ENCODE data around the gene NLK.
A peak's percentile ranks its signal among the peaks of the same experiment; 100 is the strongest.

Gene NLK

DNA sequence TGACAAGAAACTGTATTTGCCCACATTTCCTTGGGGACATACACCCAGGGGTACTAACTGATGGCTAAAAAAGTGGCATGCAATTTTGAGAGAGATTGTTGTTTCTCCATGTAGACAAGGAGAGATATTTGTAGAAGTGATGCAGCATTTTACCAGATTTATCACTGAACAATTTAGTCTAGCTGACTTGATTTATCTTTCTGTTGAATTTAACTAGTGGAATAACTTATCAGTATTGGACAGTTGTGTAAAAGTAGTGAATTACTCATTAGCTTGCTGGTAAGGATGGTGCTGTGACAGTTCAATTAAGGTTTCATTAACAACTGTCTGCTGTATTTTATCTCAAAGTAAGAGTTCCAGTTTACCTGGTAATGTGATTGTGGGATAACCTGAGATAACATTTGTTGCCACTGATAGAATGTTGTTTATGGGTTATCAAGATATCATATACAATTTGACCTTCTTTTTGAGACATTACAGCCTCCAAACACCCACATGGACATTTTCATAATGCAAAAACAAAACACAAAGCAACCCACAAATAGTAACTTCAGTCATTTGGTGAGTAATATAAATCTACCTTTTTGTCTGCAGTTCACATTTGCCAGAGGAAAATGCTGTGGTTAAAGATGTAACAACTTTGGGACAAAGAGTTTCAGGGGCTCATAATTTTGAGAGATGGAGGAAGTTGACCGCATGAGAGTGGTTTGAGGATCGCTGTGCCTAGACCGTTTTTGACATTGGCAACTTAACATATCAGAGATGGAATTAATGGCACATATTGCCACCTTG, 3.8 kb downstream of the NLK start:
- DNase-seq (ENCODE audit: low spot score), result no peak
- TF ChIP-seq, protein P1, sequence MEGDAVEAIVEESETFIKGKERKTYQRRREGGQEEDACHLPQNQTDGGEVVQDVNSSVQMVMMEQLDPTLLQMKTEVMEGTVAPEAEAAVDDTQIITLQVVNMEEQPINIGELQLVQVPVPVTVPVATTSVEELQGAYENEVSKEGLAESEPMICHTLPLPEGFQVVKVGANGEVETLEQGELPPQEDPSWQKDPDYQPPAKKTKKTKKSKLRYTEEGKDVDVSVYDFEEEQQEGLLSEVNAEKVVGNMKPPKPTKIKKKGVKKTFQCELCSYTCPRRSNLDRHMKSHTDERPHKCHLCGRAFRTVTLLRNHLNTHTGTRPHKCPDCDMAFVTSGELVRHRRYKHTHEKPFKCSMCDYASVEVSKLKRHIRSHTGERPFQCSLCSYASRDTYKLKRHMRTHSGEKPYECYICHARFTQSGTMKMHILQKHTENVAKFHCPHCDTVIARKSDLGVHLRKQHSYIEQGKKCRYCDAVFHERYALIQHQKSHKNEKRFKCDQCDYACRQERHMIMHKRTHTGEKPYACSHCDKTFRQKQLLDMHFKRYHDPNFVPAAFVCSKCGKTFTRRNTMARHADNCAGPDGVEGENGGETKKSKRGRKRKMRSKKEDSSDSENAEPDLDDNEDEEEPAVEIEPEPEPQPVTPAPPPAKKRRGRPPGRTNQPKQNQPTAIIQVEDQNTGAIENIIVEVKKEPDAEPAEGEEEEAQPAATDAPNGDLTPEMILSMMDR (IDR thresholded peaks at IDR 0.05; ENCODE audit: extremely low read depth, missing control alignments), result no peak

DNA sequence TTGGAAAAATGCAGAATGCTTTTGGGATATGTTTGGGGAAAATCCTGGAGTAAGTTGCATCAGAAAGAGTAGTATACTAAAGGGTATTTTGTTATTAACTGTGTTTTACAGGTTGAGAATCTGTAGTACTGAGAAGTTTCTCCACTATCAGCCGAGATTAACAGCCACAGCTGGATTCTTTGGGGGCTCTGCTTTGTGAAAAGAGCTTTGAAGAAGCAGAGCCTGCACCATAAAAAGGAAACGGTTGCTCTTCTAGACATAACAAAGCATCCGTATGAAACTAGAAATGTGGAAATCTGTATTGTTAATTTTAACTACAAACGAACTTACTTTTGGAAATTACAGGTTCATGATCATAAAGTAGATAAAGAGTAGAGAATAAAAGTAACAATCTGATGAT, 5.3 kb downstream of the NLK start:
- DNase-seq (ENCODE audit: low spot score), result no peak
- TF ChIP-seq, protein P1 (IDR thresholded peaks at IDR 0.05; ENCODE audit: extremely low read depth, missing control alignments), result no peak

DNA sequence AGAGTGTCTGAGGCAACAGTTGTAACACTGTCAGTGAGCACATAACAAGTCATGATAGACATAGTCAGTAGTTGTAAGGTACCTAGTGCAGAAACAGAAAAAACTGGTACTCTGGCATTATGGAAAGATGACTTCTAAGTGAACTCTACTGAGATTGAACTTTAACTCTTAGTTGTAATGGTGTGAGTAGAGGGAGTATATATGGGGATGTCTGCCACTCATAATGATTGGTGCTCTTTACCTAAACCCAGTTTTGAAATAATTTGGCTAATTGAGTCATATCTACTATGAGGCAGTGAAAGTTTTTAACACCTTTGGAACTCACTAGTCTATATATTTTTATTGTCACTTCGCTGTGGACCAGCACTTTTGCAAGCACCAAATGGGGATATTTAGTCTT, 6.6 kb downstream of the NLK start:
- no peak for DNase-seq (ENCODE audit: low spot score)
- TF ChIP-seq, protein P1 (IDR thresholded peaks at IDR 0.05; ENCODE audit: extremely low read depth, missing control alignments), result no peak

DNA sequence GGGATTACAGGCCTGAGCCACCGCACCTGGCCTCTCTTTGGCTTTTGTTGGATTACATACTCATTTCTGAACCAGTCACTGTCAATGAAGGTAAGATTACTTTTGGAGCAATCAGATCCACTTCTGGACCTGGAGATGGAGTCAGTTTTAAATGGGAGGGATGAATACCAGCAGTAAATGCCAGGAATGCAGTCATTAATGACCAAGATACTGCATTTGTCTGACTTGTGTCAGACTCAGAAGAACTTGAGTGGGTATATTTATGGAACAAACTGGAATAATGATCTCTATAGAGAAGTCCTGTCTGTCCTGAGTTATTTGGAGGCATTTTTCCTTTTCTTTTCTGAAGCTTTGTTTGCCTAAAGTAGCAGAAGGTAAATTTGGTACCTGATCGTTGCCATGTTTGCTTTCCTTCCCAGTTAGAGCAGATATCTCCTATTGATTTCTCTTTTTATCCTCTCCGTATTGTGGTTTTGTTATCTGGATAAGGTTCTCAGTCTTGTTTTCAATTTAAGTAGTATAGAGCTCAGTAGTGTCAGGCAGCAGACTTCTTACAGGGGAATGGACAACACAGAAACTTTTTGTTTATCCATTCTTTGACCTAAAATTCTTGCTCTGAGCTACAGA, 10.7 kb downstream of the NLK start:
- no peak for DNase-seq (ENCODE audit: low spot score)
- TF ChIP-seq, protein P1 (IDR thresholded peaks at IDR 0.05; ENCODE audit: extremely low read depth, missing control alignments), result no peak

DNA sequence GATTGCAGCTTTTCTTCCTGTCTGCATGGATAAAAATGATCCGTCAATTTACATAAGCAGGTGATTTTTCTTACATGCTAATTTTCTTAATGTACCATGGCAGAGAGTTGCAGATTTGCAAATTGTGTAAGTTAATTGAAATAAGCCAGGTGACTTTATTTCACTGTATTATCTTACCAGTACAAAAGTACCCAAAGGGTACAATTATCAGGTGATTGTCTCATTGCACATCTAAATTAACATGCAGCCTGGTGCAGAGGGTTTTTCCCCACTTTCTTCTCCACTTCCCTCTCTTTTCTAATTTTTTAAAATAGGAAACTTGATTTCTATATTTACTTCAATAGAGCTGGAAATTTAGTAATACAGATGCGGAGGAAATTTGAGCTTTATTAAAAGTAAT, 11.2 kb downstream of the NLK start:
- TF ChIP-seq, protein P1 (IDR thresholded peaks at IDR 0.05; ENCODE audit: extremely low read depth, missing control alignments), result no peak
- no peak for DNase-seq (ENCODE audit: low spot score)

DNA sequence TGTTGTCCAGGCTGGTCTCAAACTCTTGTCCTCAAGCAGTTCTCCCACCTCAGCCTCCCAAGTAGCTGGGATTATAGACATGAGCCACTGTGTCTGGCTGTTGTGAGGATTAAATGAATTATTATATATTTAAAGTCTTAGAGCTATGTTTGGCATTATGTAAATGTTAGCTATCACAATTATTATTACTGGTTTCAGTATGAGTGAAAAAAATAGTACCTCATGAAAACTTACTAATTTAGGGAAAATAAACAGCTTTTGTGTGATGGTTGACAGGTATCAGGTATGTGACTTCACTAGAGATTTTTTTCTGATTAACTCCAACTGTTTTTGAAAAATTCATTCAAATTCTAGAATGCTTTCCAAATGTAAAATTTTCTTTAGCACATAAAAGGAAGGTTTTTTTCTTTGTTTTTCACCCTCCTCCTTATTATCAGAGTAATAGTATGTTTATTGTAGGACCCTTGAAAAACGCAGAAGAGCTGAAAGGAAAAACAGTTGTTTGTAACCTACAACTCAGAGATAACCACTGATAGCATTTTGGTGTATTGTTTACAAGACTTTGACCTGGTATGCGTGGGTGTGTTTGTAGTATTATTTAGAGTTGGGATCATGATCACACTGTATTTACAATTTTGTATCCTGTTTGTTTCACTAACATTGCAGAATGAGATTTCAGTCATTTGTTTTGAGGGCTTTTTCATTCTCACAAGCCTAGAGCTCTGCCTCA, 13.2 kb downstream of the NLK start:
- TF ChIP-seq, protein P1 (IDR thresholded peaks at IDR 0.05; ENCODE audit: extremely low read depth, missing control alignments), result no peak
- DNase-seq (ENCODE audit: low spot score), result peak; percentile 25

DNA sequence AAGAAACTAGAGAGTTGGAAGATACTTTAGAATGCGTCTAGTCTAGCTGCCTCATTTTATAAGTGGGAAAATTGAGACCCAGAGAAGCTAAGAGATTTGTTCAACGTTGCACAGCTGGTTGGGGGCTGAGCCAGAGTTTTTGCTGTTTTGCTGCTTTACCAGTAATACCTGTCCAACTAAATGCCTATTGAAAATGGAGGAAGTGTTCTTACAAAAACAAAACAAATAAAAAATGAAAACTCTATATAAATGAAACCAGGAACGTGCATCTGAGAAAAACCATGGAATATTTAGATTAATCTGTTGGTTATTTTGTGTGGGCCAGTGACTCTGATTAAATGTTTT, 13.8 kb downstream of the NLK start:
- no peak for DNase-seq (ENCODE audit: low spot score)
- TF ChIP-seq, protein P1 (IDR thresholded peaks at IDR 0.05; ENCODE audit: extremely low read depth, missing control alignments), result no peak
